Activated naive CD4-positive, alpha-beta T cell treated with Interleukin-2 at 50 U/mL for 16 hours (primary cell): ENCODE data around the gene DIS3L2.
"Not testable (repeated sequence)": the region's sequence is repeated elsewhere in the genome, so short reads cannot be mapped to it uniquely, and the experiment has no call there.

ENCODE experiments used
- DNase-seq: peaks from one replicate; pipeline ENCODE4 v3.0.0-alpha.2; 2020

The DIS3L2 gene

DNA sequence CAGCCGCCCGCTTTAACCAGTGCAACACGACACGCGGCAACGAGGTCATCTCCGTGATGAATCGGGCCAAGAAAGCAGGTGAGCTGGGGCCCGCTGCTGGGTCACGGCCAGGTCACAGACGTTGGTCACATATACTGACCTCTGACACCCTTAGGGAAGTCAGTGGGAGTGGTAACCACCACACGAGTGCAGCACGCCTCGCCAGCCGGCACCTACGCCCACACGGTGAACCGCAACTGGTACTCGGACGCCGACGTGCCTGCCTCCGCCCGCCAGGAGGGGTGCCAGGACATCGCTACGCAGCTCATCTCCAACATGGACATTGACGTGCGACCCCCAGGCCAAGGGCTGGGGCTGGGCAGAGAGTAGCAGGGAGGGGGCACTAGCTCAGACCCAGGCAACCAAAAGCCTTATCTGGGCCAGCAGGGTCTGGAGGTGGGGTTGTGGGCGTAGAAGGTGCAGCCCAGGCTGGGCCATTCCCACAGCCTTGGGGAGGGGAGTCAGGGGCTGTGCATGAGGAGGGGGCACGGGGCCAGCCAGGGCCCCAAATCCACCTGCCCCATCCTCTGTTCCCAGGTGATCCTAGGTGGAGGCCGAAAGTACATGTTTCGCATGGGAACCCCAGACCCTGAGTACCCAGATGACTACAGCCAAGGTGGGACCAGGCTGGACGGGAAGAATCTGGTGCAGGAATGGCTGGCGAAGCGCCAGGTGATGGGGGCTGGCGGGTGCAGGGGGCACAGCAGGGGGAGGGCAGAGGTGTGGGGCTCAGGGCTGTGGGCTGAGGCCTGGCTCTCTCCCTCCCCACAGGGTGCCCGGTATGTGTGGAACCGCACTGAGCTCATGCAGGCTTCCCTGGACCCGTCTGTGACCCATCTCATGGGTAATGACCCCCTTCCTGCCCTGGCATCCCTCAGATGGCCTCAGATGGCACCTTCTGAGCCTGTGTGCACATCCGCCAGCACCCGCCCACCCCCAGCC lies 418.4 kb downstream of the DIS3L2 start:
- not testable (repeated sequence) for DNase-seq

DNA sequence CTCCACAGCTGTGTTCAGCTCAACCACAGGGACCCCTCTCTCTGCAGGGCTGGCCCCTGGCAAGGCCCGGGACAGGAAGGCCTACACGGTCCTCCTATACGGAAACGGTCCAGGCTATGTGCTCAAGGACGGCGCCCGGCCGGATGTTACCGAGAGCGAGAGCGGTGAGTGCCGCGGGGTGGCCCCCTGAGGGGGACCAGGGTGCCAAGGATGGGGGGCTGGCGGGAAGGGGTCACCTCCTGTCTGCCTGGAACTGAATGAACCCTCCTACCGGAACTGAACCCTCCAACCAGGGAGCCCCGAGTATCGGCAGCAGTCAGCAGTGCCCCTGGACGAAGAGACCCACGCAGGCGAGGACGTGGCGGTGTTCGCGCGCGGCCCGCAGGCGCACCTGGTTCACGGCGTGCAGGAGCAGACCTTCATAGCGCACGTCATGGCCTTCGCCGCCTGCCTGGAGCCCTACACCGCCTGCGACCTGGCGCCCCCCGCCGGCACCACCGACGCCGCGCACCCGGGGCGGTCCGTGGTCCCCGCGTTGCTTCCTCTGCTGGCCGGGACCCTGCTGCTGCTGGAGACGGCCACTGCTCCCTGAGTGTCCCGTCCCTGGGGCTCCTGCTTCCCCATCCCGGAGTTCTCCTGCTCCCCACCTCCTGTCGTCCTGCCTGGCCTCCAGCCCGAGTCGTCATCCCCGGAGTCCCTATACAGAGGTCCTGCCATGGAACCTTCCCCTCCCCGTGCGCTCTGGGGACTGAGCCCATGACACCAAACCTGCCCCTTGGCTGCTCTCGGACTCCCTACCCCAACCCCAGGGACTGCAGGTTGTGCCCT lies 419.9 kb downstream of the DIS3L2 start:
- not testable (repeated sequence) for DNase-seq

DNA sequence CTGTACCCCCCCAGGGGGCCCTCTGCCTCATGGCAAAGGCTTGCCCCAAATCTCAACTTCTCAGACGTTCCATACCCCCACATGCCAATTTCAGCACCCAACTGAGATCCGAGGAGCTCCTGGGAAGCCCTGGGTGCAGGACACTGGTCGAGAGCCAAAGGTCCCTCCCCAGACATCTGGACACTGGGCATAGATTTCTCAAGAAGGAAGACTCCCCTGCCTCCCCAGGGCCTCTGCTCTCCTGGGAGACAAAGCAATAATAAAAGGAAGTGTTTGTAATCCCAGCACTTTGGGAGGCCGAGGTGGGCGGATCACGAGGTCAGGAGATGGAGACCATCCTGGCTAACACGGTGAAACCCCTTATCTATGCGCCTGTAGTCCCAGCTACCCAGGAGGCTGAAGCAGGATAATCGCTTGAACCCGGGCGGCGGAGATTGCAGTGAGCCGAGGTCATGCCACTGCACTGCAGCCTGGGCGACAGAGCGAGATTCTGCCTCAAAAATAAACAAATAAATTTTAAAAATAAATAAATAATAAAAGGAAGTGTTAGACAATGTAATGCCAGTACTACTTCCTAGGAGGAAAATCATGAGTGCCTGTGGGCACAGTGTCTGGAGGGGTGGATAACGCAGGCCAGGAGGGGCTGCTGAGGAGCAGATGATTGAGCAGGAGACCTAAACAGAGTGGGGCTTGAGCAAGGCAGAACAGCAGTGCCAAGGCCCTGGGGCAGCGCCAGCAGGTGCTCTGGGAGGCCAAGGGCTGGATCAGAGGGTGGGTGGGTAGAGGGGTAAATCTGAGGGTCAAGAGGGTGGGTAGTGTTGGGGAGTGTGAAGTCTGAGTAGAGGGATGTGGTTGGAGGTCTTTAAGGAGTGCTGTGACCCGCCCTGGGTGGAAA lies 421.1 kb downstream of the DIS3L2 start:
- no peak for DNase-seq

DNA sequence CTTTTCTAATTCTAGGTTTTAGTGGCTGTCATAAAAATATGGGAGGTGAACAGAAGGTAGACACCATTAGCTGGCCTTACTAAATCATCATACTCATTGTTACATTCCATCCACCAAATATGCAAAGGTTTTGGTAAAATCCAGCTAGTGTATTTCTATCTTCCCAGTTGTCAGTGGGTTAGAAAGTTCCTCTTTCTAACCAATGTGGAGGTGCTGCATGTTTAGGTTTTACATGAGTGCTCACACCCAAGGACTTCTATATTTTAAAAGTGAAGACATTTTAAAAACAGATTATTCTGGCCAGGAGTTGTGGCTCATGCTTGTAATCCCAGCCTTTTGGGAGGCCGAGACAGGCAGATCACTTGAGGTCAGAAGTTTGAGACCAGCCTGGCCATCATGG lies 423.0 kb downstream of the DIS3L2 start:
- DNase-seq = no peak

DNA sequence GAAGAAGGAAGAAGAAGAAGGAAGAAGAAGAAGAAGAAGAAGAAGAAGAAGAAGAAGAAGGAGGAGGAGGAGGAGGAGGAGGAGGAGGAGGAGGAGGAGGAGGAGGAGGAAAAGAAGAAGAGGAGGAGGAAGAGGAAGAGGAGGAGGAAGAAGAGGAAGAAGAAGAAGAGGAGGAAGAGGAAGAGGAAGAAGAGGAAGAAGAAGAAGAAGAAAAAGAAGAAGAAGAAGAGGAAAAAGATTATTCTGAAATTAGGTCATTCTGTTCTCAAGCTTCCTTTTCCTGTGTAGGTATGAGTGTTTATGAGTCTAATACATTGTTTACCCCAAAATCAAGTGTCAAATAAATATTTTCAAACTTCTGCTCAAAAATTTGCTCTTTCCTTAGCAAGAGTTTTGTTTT lies 423.5 kb downstream of the DIS3L2 start:
- DNase-seq = not testable (repeated sequence)

DNA sequence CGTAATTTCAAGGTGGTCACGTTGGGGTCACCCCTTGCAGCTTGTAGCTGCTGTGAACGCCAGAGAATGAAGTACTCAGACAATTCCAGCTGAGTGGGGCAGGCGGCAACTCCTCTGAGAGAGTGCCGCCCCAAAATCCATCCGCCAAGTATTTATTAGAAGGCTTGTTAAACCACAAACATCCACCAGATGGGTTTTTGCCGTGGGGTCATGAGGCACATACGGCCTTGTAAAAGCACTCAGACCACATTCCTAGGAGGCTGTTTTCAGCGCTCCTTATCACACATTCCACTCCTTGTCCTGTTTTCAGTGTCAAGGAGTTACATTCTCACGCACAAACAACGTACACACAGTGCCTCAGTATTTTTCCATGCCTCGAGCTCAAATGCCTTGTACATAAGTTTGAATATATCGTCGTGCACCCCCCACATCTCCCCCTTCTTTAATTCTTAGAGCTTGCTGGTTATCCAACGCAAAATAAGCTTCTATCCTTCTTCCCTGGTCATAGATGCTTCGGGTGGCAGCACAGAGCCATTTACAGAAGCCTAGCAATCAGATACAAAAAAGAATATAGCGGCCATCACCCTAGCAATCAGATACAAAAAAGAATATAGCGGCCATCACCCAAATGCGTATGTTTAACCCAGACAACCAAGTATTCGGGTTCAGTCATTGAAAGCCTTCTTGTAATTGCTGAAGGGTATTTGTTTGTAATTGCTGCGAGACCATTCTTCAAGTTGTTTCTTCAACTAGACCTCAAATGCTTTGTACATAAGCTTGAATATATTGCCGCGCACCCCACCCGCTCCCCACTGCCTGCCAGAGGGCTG lies 424.4 kb downstream of the DIS3L2 start:
- DNase-seq = no peak

DNA sequence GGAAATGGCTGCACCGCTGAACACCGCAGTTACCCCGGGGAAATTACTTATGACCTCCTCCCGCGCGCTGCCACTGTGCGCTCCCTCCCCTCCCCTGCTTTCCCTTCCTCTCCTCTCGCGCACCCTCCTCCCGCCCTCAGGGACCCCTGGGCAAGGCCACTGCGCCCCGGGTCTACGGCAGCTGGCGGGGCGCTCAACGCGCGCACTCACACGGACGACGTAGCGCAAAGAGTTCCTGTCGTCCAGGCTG lies 424.9 kb downstream of the DIS3L2 start:
- DNase-seq = no peak
